Activated naive CD8-positive, alpha-beta T cell treated with anti-CD3 and anti-CD28 coated beads, Interleukin-2, amount 10 ng/mL, durations not matched to agents 7 days and 5 days (primary cell): Measurements from ENCODE around the gene TBPL2. TPM values are rescaled to one million over a fixed set of nuclear protein-coding genes. Genes with fewer than 3 reads are reported as not detected.
"Not testable (repeated sequence)": the region's sequence is repeated elsewhere in the genome, so short reads cannot be mapped to it uniquely, and the experiment has no call there.

Experiments used
- ATAC-seq: fragments of 150-1000 bp; cut with Tn5 transposase; one replicate; pipeline ENCODE4 v1.10.0; 2021; ENCODE audit warnings: low read depth, moderate library complexity
- POLR2A ChIA-PET: fragments of 350-600 bp; sonication (Branson Sonifier 250); formaldehyde crosslinking; loops from one replicate; lab custom pipeline; 2021; ENCODE audit warnings: antibody characterized with exemption; lab: Charles Lee
- DNase-seq: peaks from one replicate; pipeline ENCODE4 v3.0.0; 2021
- H3K27ac Mint-ChIP-seq: one replicate; pipeline ENCODE4 v1.8.0; 2022; ENCODE audit warnings: mild to moderate bottlenecking, mixed read lengths
- H3K27me3 Mint-ChIP-seq: one replicate; pipeline ENCODE4 v1.8.0; 2022; ENCODE audit warnings: mild to moderate bottlenecking, moderate library complexity, mixed read lengths
- H3K36me3 Mint-ChIP-seq: one replicate; pipeline ENCODE4 v1.8.0; 2021; ENCODE audit warnings: mild to moderate bottlenecking, mixed read lengths
- H3K4me1 Mint-ChIP-seq: one replicate; pipeline ENCODE4 v1.8.0; 2021; ENCODE audit warnings: mixed read lengths
- H3K4me3 Mint-ChIP-seq: one replicate; pipeline ENCODE4 v1.8.0; 2022; ENCODE audit warnings: mild to moderate bottlenecking, moderate library complexity, mixed read lengths
- H3K9me3 Mint-ChIP-seq: one replicate; pipeline ENCODE4 v1.8.0; 2021; ENCODE audit warnings: mixed read lengths
- total RNA-seq, 2 experiments: library from RNA; stranded (reverse); gene quantifications; one replicate each; pipeline ENCODE4 v1.2.3, GENCODE V29; 2021

TBPL2 gene
- total RNA-seq = not detected

- no peak within 1 kb of the TSS for H3K27ac Mint-ChIP-seq
- no peaks in the 10 kb centered on the region for H3K36me3 Mint-ChIP-seq
- ATAC-seq = no peak
- no peak for DNase-seq
- H3K9me3 Mint-ChIP-seq = no peaks in the 10 kb centered on the region
- no peaks in the 10 kb centered on the region for H3K4me1 Mint-ChIP-seq
- POLR2A ChIA-PET = no interaction called here
- no peak within 1 kb of the TSS for H3K4me3 Mint-ChIP-seq
- peaks cover 13% of the 10 kb centered on the region for H3K27me3 Mint-ChIP-seq
Measured at GRCh38 chr14:55440385-55440784, at the start of gene TBPL2. Gene TBPL2 (minus strand): TSS chr14:55440616. CDS start chr14:55440449, 167 bp downstream.

GRCh38 chr14:55488204-55488603 lies 47.8 kb upstream of the TBPL2 start:
- H3K9me3 Mint-ChIP-seq = peaks cover 1% of the 10 kb centered on the region
- no peaks in the 10 kb centered on the region for H3K36me3 Mint-ChIP-seq
- no peaks in the 10 kb centered on the region for H3K4me1 Mint-ChIP-seq
- POLR2A ChIA-PET = no interaction called here
- H3K4me3 Mint-ChIP-seq = no peak overlapping the region
- H3K27me3 Mint-ChIP-seq = peaks cover 7% of the 10 kb centered on the region
- no peak for DNase-seq
- no peak overlapping the region for H3K27ac Mint-ChIP-seq
- no peak for ATAC-seq

- H3K4me1 Mint-ChIP-seq = no peaks in the 10 kb centered on the region
- POLR2A ChIA-PET = no interaction called here
- no peak overlapping the region for H3K27ac Mint-ChIP-seq
- no peaks in the 10 kb centered on the region for H3K36me3 Mint-ChIP-seq
- DNase-seq (no peak), ATAC-seq (no peak)
- H3K27me3 Mint-ChIP-seq = peaks cover 5% of the 10 kb centered on the region
- H3K4me3 Mint-ChIP-seq = no peak overlapping the region
- no peaks in the 10 kb centered on the region for H3K9me3 Mint-ChIP-seq
Measured at GRCh38 chr14:55482936-55483605, 42.7 kb upstream of the TBPL2 start.

- no peak for ATAC-seq
- Mint-ChIP-seq H3K4me1 (no peaks in the 10 kb centered on the region), H3K36me3 (no peaks in the 10 kb centered on the region), H3K27me3 (peaks cover 2% of the 10 kb centered on the region), H3K27ac (no peak overlapping the region), H3K9me3 (no peaks in the 10 kb centered on the region), H3K4me3 (no peak overlapping the region)
- POLR2A ChIA-PET = no interaction called here
- DNase-seq = no peak
Measured at GRCh38 chr14:55481769-55482168, 41.4 kb upstream of the TBPL2 start.

- no peak overlapping the region for H3K27ac Mint-ChIP-seq
Measured at GRCh38 chr14:55477680-55478079, 37.3 kb upstream of the TBPL2 start.

GRCh38 chr14:55476448-55476847 lies 36.0 kb upstream of the TBPL2 start:
- ATAC-seq, DNase-seq, H3K27ac Mint-ChIP-seq, POLR2A ChIA-PET, H3K9me3 Mint-ChIP-seq, H3K27me3 Mint-ChIP-seq, H3K4me1 Mint-ChIP-seq, H3K4me3 Mint-ChIP-seq, H3K36me3 Mint-ChIP-seq: not testable (repeated sequence)

More at GRCh38 chr14:55477680-55478079, 37.3 kb upstream of the TBPL2 start:
- POLR2A ChIA-PET = no interaction called here
- DNase-seq (no peak), ATAC-seq (no peak)
- Mint-ChIP-seq H3K4me3 (no peak overlapping the region), H3K9me3 (no peaks in the 10 kb centered on the region), H3K27me3 (no peaks in the 10 kb centered on the region), H3K4me1 (no peaks in the 10 kb centered on the region), H3K36me3 (no peaks in the 10 kb centered on the region)

GRCh38 chr14:55473786-55474185 lies 33.4 kb upstream of the TBPL2 start:
- no peaks in the 10 kb centered on the region for H3K9me3 Mint-ChIP-seq
- POLR2A ChIA-PET = no interaction called here
- no peak overlapping the region for H3K4me3 Mint-ChIP-seq
- H3K4me1 Mint-ChIP-seq = no peaks in the 10 kb centered on the region
- H3K27me3 Mint-ChIP-seq = no peaks in the 10 kb centered on the region
- H3K27ac Mint-ChIP-seq = no peak overlapping the region
- no peaks in the 10 kb centered on the region for H3K36me3 Mint-ChIP-seq
- no peak for ATAC-seq
- DNase-seq = no peak

- H3K27me3 Mint-ChIP-seq = no peaks in the 10 kb centered on the region
- no peak for DNase-seq
- H3K36me3 Mint-ChIP-seq = no peaks in the 10 kb centered on the region
- no peak for ATAC-seq
- no peaks in the 10 kb centered on the region for H3K4me1 Mint-ChIP-seq
- POLR2A ChIA-PET = no interaction called here
- no peaks in the 10 kb centered on the region for H3K9me3 Mint-ChIP-seq
- H3K27ac Mint-ChIP-seq = no peak overlapping the region
- H3K4me3 Mint-ChIP-seq = no peak overlapping the region
Measured at GRCh38 chr14:55470025-55470424, 29.6 kb upstream of the TBPL2 start.

- Mint-ChIP-seq H3K27me3 (peaks cover 5% of the 10 kb centered on the region), H3K27ac (no peak overlapping the region), H3K4me3 (no peak overlapping the region), H3K36me3 (no peaks in the 10 kb centered on the region), H3K9me3 (no peaks in the 10 kb centered on the region), H3K4me1 (no peaks in the 10 kb centered on the region)
- ATAC-seq (no peak), DNase-seq (no peak)
- POLR2A ChIA-PET = no interaction called here
Measured at GRCh38 chr14:55467307-55467706, 26.9 kb upstream of the TBPL2 start.

GRCh38 chr14:55458800-55459515 lies 18.5 kb upstream of the TBPL2 start:
- no peak for ATAC-seq
- POLR2A ChIA-PET = no interaction called here
- H3K27ac Mint-ChIP-seq = no peak overlapping the region
- no peaks in the 10 kb centered on the region for H3K9me3 Mint-ChIP-seq
- H3K27me3 Mint-ChIP-seq = peaks cover 11% of the 10 kb centered on the region
- DNase-seq = no peak
- no peaks in the 10 kb centered on the region for H3K36me3 Mint-ChIP-seq
- H3K4me1 Mint-ChIP-seq = no peaks in the 10 kb centered on the region
- H3K4me3 Mint-ChIP-seq = no peak overlapping the region

- no peaks in the 10 kb centered on the region for H3K9me3 Mint-ChIP-seq
- ATAC-seq (no peak), DNase-seq (no peak)
- peaks cover 10% of the 10 kb centered on the region for H3K27me3 Mint-ChIP-seq
- no peak overlapping the region for H3K4me3 Mint-ChIP-seq
- no peaks in the 10 kb centered on the region for H3K4me1 Mint-ChIP-seq
- no peaks in the 10 kb centered on the region for H3K36me3 Mint-ChIP-seq
- H3K27ac Mint-ChIP-seq = no peak overlapping the region
- POLR2A ChIA-PET = no interaction called here
Measured at GRCh38 chr14:55457496-55457895, 17.1 kb upstream of the TBPL2 start.

GRCh38 chr14:55456411-55456810 lies 16.0 kb upstream of the TBPL2 start:
- H3K4me1 Mint-ChIP-seq, H3K4me3 Mint-ChIP-seq, DNase-seq, ATAC-seq, H3K36me3 Mint-ChIP-seq, H3K27me3 Mint-ChIP-seq, H3K9me3 Mint-ChIP-seq, H3K27ac Mint-ChIP-seq, POLR2A ChIA-PET: not testable (repeated sequence)

GRCh38 chr14:55454264-55455002 lies 14.0 kb upstream of the TBPL2 start:
- peaks cover 2% of the 10 kb centered on the region for H3K4me1 Mint-ChIP-seq
- no peak for DNase-seq
- H3K27ac Mint-ChIP-seq = no peak overlapping the region
- no peaks in the 10 kb centered on the region for H3K9me3 Mint-ChIP-seq
- no peak overlapping the region for H3K4me3 Mint-ChIP-seq
- ATAC-seq = no peak
- no peaks in the 10 kb centered on the region for H3K36me3 Mint-ChIP-seq
- H3K27me3 Mint-ChIP-seq = peaks cover 3% of the 10 kb centered on the region
- POLR2A ChIA-PET = no interaction called here

- Mint-ChIP-seq H3K9me3 (no peaks in the 10 kb centered on the region), H3K4me1 (peaks cover 2% of the 10 kb centered on the region), H3K4me3 (no peak overlapping the region), H3K27ac (no peak overlapping the region), H3K36me3 (no peaks in the 10 kb centered on the region), H3K27me3 (peaks cover 3% of the 10 kb centered on the region)
- no peak for DNase-seq
- POLR2A ChIA-PET = no interaction called here
- ATAC-seq = no peak
Measured at GRCh38 chr14:55451950-55452349, 11.5 kb upstream of the TBPL2 start.
